Body of pancreas (tissue), 4 donors: ENCODE results near the gene GRIA3.

ENCODE experiments used
- POLR2A ChIP-seq, 3 donors: fragments of 450-650 bp; IDR thresholded peaks; one replicate each; pipeline ENCODE4 v1.6.1; 2016; ENCODE audit warnings: antibody characterized with exemption in 3 of 3, mild to moderate bottlenecking in 2 of 3
- TF ChIP-seq, protein P1 (sequence below), 7 experiments: fragments of 450-650 bp in 4 of 7; fragments of 200-600 bp in 3 of 7; sonication (generic) in 3 of 7; IDR thresholded peaks; one replicate each; pipeline ENCODE4 v1.5.1; 2016 to 2019; ENCODE audit warnings: antibody characterized with exemption in 7 of 7

DNA sequence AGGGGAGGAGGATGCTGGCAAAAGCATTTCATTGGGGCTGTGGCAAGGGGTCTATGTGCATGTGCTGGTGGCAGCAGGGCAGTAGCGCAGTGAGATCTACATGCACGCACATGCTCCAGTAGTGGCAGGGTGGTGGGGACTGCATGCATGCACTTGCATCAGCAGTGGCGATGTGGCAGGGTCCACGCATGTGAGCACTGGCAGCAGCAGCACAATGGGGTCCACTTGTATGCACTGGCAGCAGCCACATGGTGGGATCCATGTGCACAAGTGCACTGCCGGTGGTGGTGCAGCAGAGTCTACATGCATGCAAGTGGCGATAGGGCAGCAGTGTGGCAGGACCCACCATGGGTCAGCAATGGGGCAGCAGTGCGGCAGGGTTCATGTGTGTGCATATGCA lies 315.7 kb downstream of the GRIA3 start:
- TF ChIP-seq POLR2A (IDR thresholded peaks at IDR 0.05) = no peak
- TF ChIP-seq, protein P1, sequence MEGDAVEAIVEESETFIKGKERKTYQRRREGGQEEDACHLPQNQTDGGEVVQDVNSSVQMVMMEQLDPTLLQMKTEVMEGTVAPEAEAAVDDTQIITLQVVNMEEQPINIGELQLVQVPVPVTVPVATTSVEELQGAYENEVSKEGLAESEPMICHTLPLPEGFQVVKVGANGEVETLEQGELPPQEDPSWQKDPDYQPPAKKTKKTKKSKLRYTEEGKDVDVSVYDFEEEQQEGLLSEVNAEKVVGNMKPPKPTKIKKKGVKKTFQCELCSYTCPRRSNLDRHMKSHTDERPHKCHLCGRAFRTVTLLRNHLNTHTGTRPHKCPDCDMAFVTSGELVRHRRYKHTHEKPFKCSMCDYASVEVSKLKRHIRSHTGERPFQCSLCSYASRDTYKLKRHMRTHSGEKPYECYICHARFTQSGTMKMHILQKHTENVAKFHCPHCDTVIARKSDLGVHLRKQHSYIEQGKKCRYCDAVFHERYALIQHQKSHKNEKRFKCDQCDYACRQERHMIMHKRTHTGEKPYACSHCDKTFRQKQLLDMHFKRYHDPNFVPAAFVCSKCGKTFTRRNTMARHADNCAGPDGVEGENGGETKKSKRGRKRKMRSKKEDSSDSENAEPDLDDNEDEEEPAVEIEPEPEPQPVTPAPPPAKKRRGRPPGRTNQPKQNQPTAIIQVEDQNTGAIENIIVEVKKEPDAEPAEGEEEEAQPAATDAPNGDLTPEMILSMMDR (IDR thresholded peaks at IDR 0.05) = no peak
